Measurements from ENCODE around the gene PTPN20.

Gene PTPN20

GRCh38 chr10:47049056-47049851 lies 138.0 kb downstream of the PTPN20 start:
- no peak for DNase-seq (ENCODE audit: low read depth)

GRCh38 chr10:47049906-47050305 lies 138.7 kb downstream of the PTPN20 start:
- DNase-seq (ENCODE audit: low read depth): no peak

- DNase-seq (ENCODE audit: low read depth): no peak
Observed at GRCh38 chr10:47050618-47051455, 139.6 kb downstream of the PTPN20 start.

- no peak for DNase-seq (ENCODE audit: low read depth)
Observed at GRCh38 chr10:47051741-47052238, 140.6 kb downstream of the PTPN20 start.

Data from stimulated activated CD8-positive, alpha-beta memory T cell treated with anti-CD3 and anti-CD28 coated beads, Interleukin-12 subunit alpha, Interleukin-12 subunit beta, amount 100 ng/mL, for 4 hours (primary cell).